Breast epithelium (tissue), 4 donors: ENCODE results near the gene SEPHS1. TPM values are rescaled to one million over a fixed set of nuclear protein-coding genes. Genes with fewer than 3 reads are reported as not detected.

Experiments
- DNase-seq, 2 donors: peaks; one replicate each; pipeline ENCODE4 v3.0.0-alpha.2; 2019; ENCODE audit warnings: low spot score in 2 of 2
- H3K27ac ChIP-seq, 2 donors: fragments of 200-600 bp; sonication (generic) in 1 of 2; one replicate each; pipeline ENCODE4 v1.5.1; 2016 to 2019; ENCODE audit warnings: mild to moderate bottlenecking in 1 of 2
- H3K27me3 ChIP-seq, 2 donors: fragments of 200-600 bp; sonication (generic) in 1 of 2; one replicate each; pipeline versions ENCODE4 v1.5.1 to v1.6.0; 2017 to 2019; ENCODE audit warnings: control low read depth in 1 of 2, mild to moderate bottlenecking in 1 of 2
- H3K36me3 ChIP-seq: fragments of 200-600 bp; one replicate; pipeline ENCODE4 v1.5.1; 2019
- H3K4me1 ChIP-seq, 2 donors: fragments of 200-600 bp; sonication (generic); one replicate each; pipeline ENCODE4 v1.5.1; 2016 to 2019; ENCODE audit warnings: control low read depth in 1 of 2
- H3K4me3 ChIP-seq, 3 donors: fragments of 200-600 bp; sonication (generic); 1 replicate in 2 of 3; 2 replicates in 1 of 3; pipeline ENCODE4 v1.5.1; 2016 to 2019; ENCODE audit warnings: mild to moderate bottlenecking in 3 of 3, moderate library complexity in 2 of 3
- H3K9me3 ChIP-seq, 2 donors: fragments of 200-600 bp; sonication (generic) in 1 of 2; one replicate each; pipeline ENCODE4 v1.5.1; 2016 to 2019; ENCODE audit warnings: control low read depth in 1 of 2
- POLR2A ChIP-seq: fragments of 450-650 bp; IDR thresholded peaks from one replicate; pipeline ENCODE4 v1.6.1; 2016; ENCODE audit warnings: antibody characterized with exemption, mild to moderate bottlenecking, moderate library complexity
- POLR2AphosphoS5 ChIP-seq, 3 donors: sonication (generic); formaldehyde crosslinking; IDR thresholded peaks; one replicate each; pipeline ENCODE4 v1.6.1; 2017; ENCODE audit warnings: antibody characterized with exemption in 3 of 3
- intact Hi-C: fragments of 100-400 bp; cut with DNase I; formaldehyde crosslinking; loops from one replicate; pipeline ENCODE4 v1.15.1; 2023; ENCODE audit warnings: low total_unique reads
- total RNA-seq, 3 donors: library from RNA; depleted of rRNA; stranded (reverse); fragments of >200 nt; gene quantifications; one replicate each; pipeline ENCODE4 v1.1.0, GENCODE V29; 2016
- TF ChIP-seq, protein P1 (sequence below), 3 donors: fragments of 450-650 bp; IDR thresholded peaks; one replicate each; pipeline ENCODE4 v1.5.1; 2016 to 2017; ENCODE audit warnings: antibody characterized with exemption in 3 of 3, mild to moderate bottlenecking in 3 of 3, moderate library complexity in 3 of 3

Gene SEPHS1
- total RNA-seq, 3 donors from 2014 or later, result 33.9 to 53.3 (median 43.6) TPM

DNA sequence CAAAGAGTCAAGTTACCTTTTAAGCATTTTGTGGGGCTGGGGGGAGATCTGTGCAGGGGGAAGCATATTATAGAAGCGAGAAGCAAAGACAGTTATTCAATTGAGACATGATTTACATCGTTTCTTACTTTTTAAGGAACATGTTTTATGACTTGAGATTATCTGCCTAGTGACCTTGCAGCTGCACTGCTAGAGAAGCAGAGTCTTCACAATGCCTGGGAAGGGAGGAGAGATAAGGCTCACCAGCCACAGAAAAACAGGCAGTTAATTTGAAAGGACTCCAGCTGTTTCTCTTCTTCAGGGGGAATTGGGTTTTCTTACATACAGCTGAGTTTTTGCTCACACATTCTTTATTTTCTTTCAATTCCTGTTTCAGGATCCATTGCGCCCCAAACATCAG is 79.3 kb downstream of the SEPHS1 start:
- intact Hi-C loops, result no loop called here
- TF ChIP-seq POLR2AphosphoS5 (IDR thresholded peaks at IDR 0.05) (no peak), POLR2A (no peak)
- TF ChIP-seq, protein P1, sequence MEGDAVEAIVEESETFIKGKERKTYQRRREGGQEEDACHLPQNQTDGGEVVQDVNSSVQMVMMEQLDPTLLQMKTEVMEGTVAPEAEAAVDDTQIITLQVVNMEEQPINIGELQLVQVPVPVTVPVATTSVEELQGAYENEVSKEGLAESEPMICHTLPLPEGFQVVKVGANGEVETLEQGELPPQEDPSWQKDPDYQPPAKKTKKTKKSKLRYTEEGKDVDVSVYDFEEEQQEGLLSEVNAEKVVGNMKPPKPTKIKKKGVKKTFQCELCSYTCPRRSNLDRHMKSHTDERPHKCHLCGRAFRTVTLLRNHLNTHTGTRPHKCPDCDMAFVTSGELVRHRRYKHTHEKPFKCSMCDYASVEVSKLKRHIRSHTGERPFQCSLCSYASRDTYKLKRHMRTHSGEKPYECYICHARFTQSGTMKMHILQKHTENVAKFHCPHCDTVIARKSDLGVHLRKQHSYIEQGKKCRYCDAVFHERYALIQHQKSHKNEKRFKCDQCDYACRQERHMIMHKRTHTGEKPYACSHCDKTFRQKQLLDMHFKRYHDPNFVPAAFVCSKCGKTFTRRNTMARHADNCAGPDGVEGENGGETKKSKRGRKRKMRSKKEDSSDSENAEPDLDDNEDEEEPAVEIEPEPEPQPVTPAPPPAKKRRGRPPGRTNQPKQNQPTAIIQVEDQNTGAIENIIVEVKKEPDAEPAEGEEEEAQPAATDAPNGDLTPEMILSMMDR (IDR thresholded peaks at IDR 0.05), result no peak
- Histone ChIP-seq H3K27me3 (peaks cover 0 to 2% of the 10 kb centered on the region in 2 donors), H3K36me3 (no peaks in the 10 kb centered on the region), H3K27ac (no peak overlapping the region), H3K9me3 (no peaks in the 10 kb centered on the region), H3K4me1 (no peaks in the 10 kb centered on the region), H3K4me3 (no peak overlapping the region)
- no peak for DNase-seq

DNA sequence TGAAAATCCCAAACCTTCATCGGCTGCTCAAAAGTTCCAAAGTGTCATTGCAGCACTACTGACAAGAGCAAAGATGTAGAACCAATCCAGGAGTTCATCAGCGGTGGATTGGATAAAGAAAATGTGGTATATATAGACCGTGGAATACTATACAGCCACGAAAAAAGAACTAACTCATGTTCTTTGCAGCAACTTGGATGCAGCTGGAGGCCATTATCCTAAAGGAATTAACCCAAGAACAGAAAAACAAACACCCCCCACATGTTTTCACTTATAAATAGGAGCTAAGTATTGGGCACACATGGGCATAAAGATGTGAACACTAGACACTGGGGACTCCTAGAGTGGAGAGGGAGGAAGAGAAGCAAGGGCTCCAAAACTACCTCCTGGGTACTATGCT is 79.8 kb downstream of the SEPHS1 start:
- TF ChIP-seq, protein P1 (IDR thresholded peaks at IDR 0.05), result no peak
- TF ChIP-seq POLR2A, result no peak
- no peak for TF ChIP-seq POLR2AphosphoS5 (IDR thresholded peaks at IDR 0.05)
- Histone ChIP-seq H3K9me3 (no peaks in the 10 kb centered on the region), H3K36me3 (no peaks in the 10 kb centered on the region), H3K27me3 (peaks cover 0 to 5% of the 10 kb centered on the region in 2 donors), H3K4me1 (no peaks in the 10 kb centered on the region), H3K27ac (no peak overlapping the region), H3K4me3 (no peak overlapping the region)
- no peak for DNase-seq
- intact Hi-C loops, result no loop called here

Other genes with a start within 250 kb of the SEPHS1 start
- 100 to 1,000 TPM in 1 of 3 donors, 10 to 100 TPM in 2; 43.9 to 119 (median 49.2) TPM for gene OPTN, start 248.1 kb downstream of the SEPHS1 start, total RNA-seq
- 1 to 10 TPM in 2 of 3 donors, under 1 TPM in 1; 0.15 to 2.0 (median 1.8) TPM for gene MCM10, start 186.7 kb downstream of the SEPHS1 start, total RNA-seq
- gene UCMA, start 113.9 kb downstream of the SEPHS1 start, total RNA-seq, result not detected
- 10 to 100 TPM; 23.7 to 74.7 (median 26.9) TPM for gene PHYH, start 48.2 kb downstream of the SEPHS1 start, total RNA-seq
- 10 to 100 TPM in 2 of 3 donors, 1 to 10 TPM in 1; 9.9 to 19.3 (median 17.7) TPM for gene BEND7, start 180.7 kb upstream of the SEPHS1 start, total RNA-seq
- 10 to 100 TPM; 29.6 to 48.6 (median 36.7) TPM for gene PRPF18, start 238.7 kb upstream of the SEPHS1 start, total RNA-seq